K562 (cell line): ENCODE measurements around the gene KCNAB2. TPM values are rescaled to one million over a fixed set of nuclear protein-coding genes. Genes with fewer than 3 reads are reported as not detected.

ENCODE experiments used
- ATAC-seq: fragments of 200-7000 bp; cut with Tn5 transposase; 3 replicates; pipeline ENCODE4 v1.9.1; 2020; ENCODE audit warnings: moderate library complexity
- BruUV-seq: library from RNA; stranded (reverse); fragments of 400-500 nt; replicated peaks from 2 replicates; lab custom pipeline; 2021; lab: Mats Ljungman, UMichigan
- CTCF ChIA-PET: fragments of 300-600 bp; formaldehyde crosslinking; extraction: SDS; loops from one replicate; lab custom pipeline; 2021; ENCODE audit warnings: low intra/inter-chr PET ratio; lab: Yijun Ruan, JAX
- POLR2A ChIA-PET: fragments of 300-600, 350-650 bp; sonication (Branson Sonifier 250); formaldehyde crosslinking; extraction: SDS; loops from one replicate; lab custom pipeline; 2021; ENCODE audit warnings: antibody characterized with exemption, inconsistent platforms; lab: Yijun Ruan, JAX
- DNase-seq, 4 experiments: peaks; one replicate each; pipeline versions ENCODE4 v3.0.0 to v3.0.0-alpha.2; 2011 to 2018; ENCODE audit warnings: low spot score in 3 of 4, mixed read lengths in 3 of 4; ENCODE audit errors: extremely low read depth in 1 of 4
- FAIRE-seq: peaks from 2 replicates; lab custom pipeline; 2011; peaks lifted over from hg19 to GRCh38; lab: Jason Lieb, UNC
- H2AFZ ChIP-seq: 2 replicates; pipeline ENCODE4 v1.6.0; 2011; ENCODE audit warnings: low read depth, low read length, control low read depth, inconsistent platforms
- H3K27ac ChIP-seq: fragments of 200-600 bp; 3 replicates; pipeline ENCODE4 v1.8.0; 2011; ENCODE audit warnings: low read depth, mild to moderate bottlenecking, control low read depth, inconsistent platforms, low read length, moderate library complexity, mixed read lengths; ENCODE audit errors: extremely low read depth
- H3K27me3 ChIP-seq, 2 experiments: fragments of 300-600 bp in 1 of 2; 2 replicates in 1 of 2; 3 replicates in 1 of 2; pipeline versions ENCODE4 v1.6.0 to v1.8.0; 2011; ENCODE audit warnings: inconsistent platforms in 2 of 2, low read length in 2 of 2, mild to moderate bottlenecking in 1 of 2, mixed read lengths in 1 of 2, moderate library complexity in 1 of 2; ENCODE audit not compliant: control insufficient read depth in 2 of 2, insufficient read depth in 2 of 2
- H3K36me3 ChIP-seq: fragments of 300-600 bp; 3 replicates; pipeline ENCODE4 v1.8.0; 2011; ENCODE audit warnings: mild to moderate bottlenecking, low read length, inconsistent platforms; ENCODE audit not compliant: control insufficient read depth, insufficient read depth
- H3K4me1 ChIP-seq, 2 experiments: fragments of 200-600 bp in 1 of 2; replicated peaks in 1 of 2; 2 replicates in 1 of 2; 3 replicates in 1 of 2; pipeline versions ENCODE4 v1.5.1 to v1.8.0; 2011; ENCODE audit warnings: inconsistent platforms in 2 of 2, low read length in 2 of 2, mild to moderate bottlenecking in 1 of 2, mixed read lengths in 1 of 2, moderate library complexity in 1 of 2; ENCODE audit not compliant: control insufficient read depth in 2 of 2, insufficient read depth in 2 of 2
- H3K4me2 ChIP-seq: 2 replicates; pipeline ENCODE4 v1.6.1; 2011; ENCODE audit warnings: low read length, control low read depth, inconsistent platforms, mixed read lengths; ENCODE audit not compliant: insufficient read depth
- H3K4me3 ChIP-seq: fragments of 200-600 bp; sonication (generic), shearing (Covaris generic); 2 replicates; pipeline ENCODE4 v1.5.1; 2016; ENCODE audit warnings: control low read depth, inconsistent platforms
- H3K79me2 ChIP-seq: fragments of 200-600 bp; 3 replicates; pipeline ENCODE4 v1.8.0; 2011; ENCODE audit warnings: low read length, inconsistent platforms; ENCODE audit not compliant: control insufficient read depth, insufficient read depth
- H3K9ac ChIP-seq, 2 experiments: 2 replicates each; pipeline versions ENCODE4 v1.6.0 to v1.6.1; 2011; ENCODE audit warnings: low read depth in 2 of 2, low read length in 2 of 2, control low read depth in 1 of 2, inconsistent platforms in 1 of 2, mild to moderate bottlenecking in 1 of 2, mixed read lengths in 1 of 2; ENCODE audit not compliant: insufficient read depth in 1 of 2
- H3K9me1 ChIP-seq: one replicate; pipeline ENCODE4 v1.6.0; 2011; ENCODE audit warnings: inconsistent platforms, mild to moderate bottlenecking, low read length, moderate library complexity; ENCODE audit not compliant: control insufficient read depth, insufficient read depth
- H3K9me3 ChIP-seq: replicated peaks from 2 replicates; pipeline ENCODE4 v1.5.1; 2011; ENCODE audit warnings: low read depth, low read length, inconsistent platforms; ENCODE audit not compliant: control insufficient read depth, insufficient read depth
- H4K20me1 ChIP-seq: replicated peaks from 2 replicates; pipeline ENCODE4 v1.6.1; 2011; ENCODE audit warnings: low read length, inconsistent platforms, mixed read lengths; ENCODE audit not compliant: control insufficient read depth, insufficient read depth
- CSDE1 ChIP-seq, 2 experiments: fragments of 450-650 bp; IDR thresholded peaks; 2 replicates each; pipeline ENCODE4 v1.6.1; 2016; ENCODE audit warnings: mild to moderate bottlenecking in 1 of 2
- HBP1 ChIP-seq: fragments of 450-650 bp; formaldehyde crosslinking; IDR thresholded peaks from 2 replicates; pipeline ENCODE4 v1.4.0; 2022; ENCODE audit warnings: missing genetic modification characterization
- MGA ChIP-seq: fragments of 450-650 bp; IDR thresholded peaks from 2 replicates; pipeline ENCODE4 v1.6.1; 2016; ENCODE audit warnings: mild to moderate bottlenecking, moderate library complexity
- TGIF2 ChIP-seq: sonication (generic); formaldehyde crosslinking; IDR thresholded peaks from 2 replicates; pipeline ENCODE4 v1.8.1; 2022; ENCODE audit warnings: mild to moderate bottlenecking, missing genetic modification reagents, moderate library complexity
- ZNF717 ChIP-seq: fragments of 250-450 bp; sonication (Bioruptor Pico); IDR thresholded peaks from 2 replicates; pipeline ENCODE4 v1.5.0; 2021
- WGBS: fragments of 100-300 bp; shearing (Covaris generic); methylation state at CpG from one replicate; pipeline ENCODE4 v1.1.6; 2016; ENCODE audit warnings: low coverage, mixed read lengths; ENCODE audit not compliant: insufficient coverage; ENCODE audit errors: missing lambda C conversion rate; 5-methylcytosine and 5-hydroxymethylcytosine counted together
- in situ Hi-C: fragments of 300-500 bp; cut with MboI; formaldehyde crosslinking; loops from 4 replicates; pipeline ENCODE4 v1.15.0; 2018; ENCODE audit warnings: inconsistent platforms, mixed read lengths
- intact Hi-C: fragments of 100-400 bp; cut with micrococcal nuclease; formaldehyde crosslinking; loops from 2 replicates; pipeline ENCODE4 v1.14.2; 2022
- polyA plus RNA-seq, 8 experiments: library from polyadenylated mRNA; depleted of rRNA in 4 of 8; stranded (reverse) in 5 of 8; unstranded in 3 of 8; fragments of >200 nt; fragmentation: Nextera tagmentation in 2 of 8; fragmentation: Illumina TruSeq in 1 of 8; extraction: Ambion mirVana in 2 of 8; extraction: Trizol in 1 of 8; gene quantifications; 2 replicates each; pipeline versions ENCODE4 v1.2.1 to v1.2.3, GENCODE V29; 2011 to 2014; ENCODE audit warnings: inconsistent platforms in 1 of 8, missing spikeins in 1 of 8
- total RNA-seq, 7 experiments: library from RNA; depleted of rRNA in 6 of 7; stranded (reverse); fragments of >200 nt in 6 of 7; fragmentation: Illumina TruSeq in 2 of 7; extraction: Trizol in 2 of 7; gene quantifications; 2 replicates each; pipeline versions ENCODE4 v1.2.1 to v1.2.3, GENCODE V29; 2011 to 2021; ENCODE audit warnings: low replicate concordance in 1 of 7
- TF ChIP-seq, protein P1 (sequence below): fragments of 250-450 bp; sonication (Bioruptor Pico); IDR thresholded peaks from 2 replicates; pipeline ENCODE4 v1.4.0; 2020; ENCODE audit warnings: borderline replicate concordance

The KCNAB2 gene
- total and polyA plus RNA-seq, 9 of the 15 experiments (the other 6 are each of a cell fraction or from before 2014, with no cell fraction given), result 1.8 to 15.8 (median 7.1) TPM

DNA sequence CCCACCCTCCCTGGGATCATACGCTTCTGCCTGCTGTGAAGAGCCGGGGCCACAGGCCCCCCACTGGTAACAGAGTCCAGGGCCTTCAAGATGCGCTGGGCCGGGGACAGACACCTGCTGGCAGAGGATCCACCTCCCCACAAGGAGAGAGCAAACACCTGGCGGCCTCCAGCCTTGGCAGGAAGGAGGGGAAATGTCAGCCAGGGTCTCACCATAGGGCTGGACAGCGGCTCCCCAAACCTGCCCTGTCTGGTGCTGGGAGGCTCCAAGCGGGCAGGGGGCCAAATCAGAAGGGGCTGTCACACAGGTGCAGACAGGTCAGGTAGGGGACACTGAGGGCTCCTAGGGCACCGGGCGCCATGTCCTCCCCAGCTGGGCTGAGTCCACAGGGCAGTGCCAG lies 58.9 kb downstream of the KCNAB2 start:
- POLR2A ChIA-PET, result interaction anchor here (0.6 to 2.0 kb wide), 3 partner anchors 10 to 256 kb away, joined by 3 to 4 read pairs (median 4); no protein-coding TSS in a partner anchor
- no peaks in the 10 kb centered on the region for H3K79me2 ChIP-seq
- 3% methylated on average over 9 of the region's 9 CpGs for WGBS
- H3K9me1 ChIP-seq, result no peaks in the 10 kb centered on the region
- no peak overlapping the region for H3K4me3 ChIP-seq
- H3K9ac ChIP-seq, result no peak overlapping the region
- in situ Hi-C loops (no loop called here), intact Hi-C loops (no loop called here)
- H3K4me2 ChIP-seq, result no peak overlapping the region
- BruUV-seq, result no TSS peak
- no peaks in the 10 kb centered on the region for H3K36me3 ChIP-seq
- no peaks in the 10 kb centered on the region for H3K9me3 ChIP-seq
- peaks cover 8 to 58% of the 10 kb centered on the region in 2 experiments; a peak in 4 of 5 replicates for H3K27me3 ChIP-seq
- CTCF ChIA-PET, result interaction anchor here (0.6 to 0.7 kb wide), 2 partner anchors 82 to 136 kb away, joined by 3 read pairs; no protein-coding TSS in a partner anchor
- peaks cover 10% of the 10 kb centered on the region; the same call in 1 of the 2 replicates for H4K20me1 ChIP-seq
- no peak for FAIRE-seq
- H3K27ac ChIP-seq, result no peak overlapping the region
- no peak overlapping the region for H2AFZ ChIP-seq
- no peak for DNase-seq
- no peak for ATAC-seq
- peaks cover 0 to 24% of the 10 kb centered on the region in 2 experiments; a peak in 2 of 5 replicates for H3K4me1 ChIP-seq
- TF ChIP-seq MGA (no peak), TGIF2 (CRISPR knock-in tag) (no peak), CSDE1 (IDR thresholded peaks at IDR 0.05) (no peak), HBP1 (CRISPR knock-in tag) (no peak), ZNF717 (CRISPR knock-in tag) (no peak)
- TF ChIP-seq, protein P1, sequence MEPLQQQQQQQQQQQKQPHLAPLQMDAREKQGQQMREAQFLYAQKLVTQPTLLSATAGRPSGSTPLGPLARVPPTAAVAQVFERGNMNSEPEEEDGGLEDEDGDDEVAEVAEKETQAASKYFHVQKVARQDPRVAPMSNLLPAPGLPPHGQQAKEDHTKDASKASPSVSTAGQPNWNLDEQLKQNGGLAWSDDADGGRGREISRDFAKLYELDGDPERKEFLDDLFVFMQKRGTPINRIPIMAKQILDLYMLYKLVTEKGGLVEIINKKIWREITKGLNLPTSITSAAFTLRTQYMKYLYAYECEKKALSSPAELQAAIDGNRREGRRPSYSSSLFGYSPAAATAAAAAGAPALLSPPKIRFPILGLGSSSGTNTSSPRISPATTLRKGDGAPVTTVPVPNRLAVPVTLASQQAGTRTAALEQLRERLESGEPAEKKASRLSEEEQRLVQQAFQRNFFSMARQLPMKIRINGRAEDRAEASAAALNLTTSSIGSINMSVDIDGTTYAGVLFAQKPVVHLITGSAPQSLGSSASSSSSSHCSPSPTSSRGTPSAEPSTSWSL (CRISPR knock-in tag), result no peak
